NCI-H345 treated with DMSO at 0.1 percent for 48 hours (cell line): Measurements from ENCODE around the gene PPT1.

Experiments used
- DNase-seq: peaks from one replicate; lab custom pipeline; 2025; ENCODE audit not compliant: unreplicated experiment; lab: John Stamatoyannopoulos, UW

PPT1 gene

GRCh38 chr1:40092706-40093639 is 4.1 kb downstream of the PPT1 start:
- DNase-seq = no peak

DNA sequence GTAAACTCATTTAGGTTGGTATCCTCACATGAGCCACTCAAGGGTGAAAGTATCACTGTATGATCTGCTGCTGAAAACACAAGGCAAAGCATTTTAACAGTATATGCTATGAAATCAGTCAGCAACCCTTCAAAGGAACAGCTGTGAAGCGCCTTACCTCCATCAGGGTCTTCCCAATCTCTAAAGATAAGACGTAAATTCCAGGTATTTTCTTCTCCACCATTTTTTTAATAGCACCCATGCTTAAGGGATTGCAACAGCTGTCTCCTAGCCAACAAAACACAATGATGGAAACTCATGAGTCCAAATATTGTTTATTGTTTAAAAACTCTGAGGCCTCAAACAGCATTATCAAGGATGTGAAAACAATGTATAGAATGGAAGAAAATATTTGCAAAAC is 4.8 kb downstream of the PPT1 start:
- DNase-seq = no peak

DNA sequence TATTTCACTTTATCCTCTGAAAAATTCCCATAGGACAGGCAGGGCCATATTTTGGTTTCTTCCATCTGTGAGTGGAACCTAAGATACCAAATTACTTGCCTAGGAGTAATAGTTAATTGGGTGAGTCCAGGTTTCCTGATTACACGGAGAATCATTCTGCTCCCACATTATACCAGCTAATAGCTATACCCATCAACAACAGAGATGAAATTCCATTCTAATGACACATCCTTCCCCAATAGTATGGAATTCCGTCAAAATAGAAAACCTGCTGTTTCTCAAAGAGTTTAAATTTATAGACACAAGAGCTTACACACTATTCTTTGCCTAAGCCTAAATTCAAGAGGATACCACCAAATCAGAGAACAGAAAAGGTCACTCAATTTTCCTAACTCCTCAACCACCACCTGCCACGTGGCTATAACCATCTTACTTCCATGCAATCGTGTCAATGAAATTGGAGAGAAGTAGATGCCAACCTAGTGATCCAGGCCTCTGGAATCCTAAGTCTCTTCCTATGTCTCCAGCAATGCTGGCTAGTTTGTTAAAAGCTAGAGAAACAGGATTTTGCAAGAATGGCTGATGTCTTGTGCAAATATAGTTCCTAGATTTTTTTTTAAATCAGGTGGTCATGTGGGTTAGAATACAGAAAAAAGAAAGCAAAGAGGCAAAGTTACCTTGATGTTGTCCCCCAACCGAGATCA is 6.2 kb downstream of the PPT1 start:
- DNase-seq = no peak

GRCh38 chr1:40084750-40085149 is 12.3 kb downstream of the PPT1 start:
- DNase-seq = peak; percentile 2

DNA sequence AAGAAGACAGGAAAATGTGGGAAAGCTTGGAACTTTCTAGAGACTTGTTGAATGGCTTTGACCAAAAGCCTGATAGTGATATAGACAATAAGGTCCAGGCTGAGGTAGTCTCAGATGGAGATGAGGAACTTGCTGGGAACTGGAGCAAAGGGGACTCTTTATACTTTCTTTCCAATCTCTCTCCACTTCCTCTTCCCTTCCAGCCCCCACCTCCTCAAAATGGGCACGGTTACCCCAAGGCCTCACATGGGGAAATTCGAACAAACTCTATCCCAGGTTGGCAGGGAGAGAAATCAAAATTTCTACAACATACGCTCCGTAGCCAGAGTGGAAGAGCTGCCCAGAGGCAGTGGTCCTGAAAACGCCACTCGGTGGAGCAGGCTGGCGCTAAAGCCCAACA is 15.2 kb downstream of the PPT1 start:
- no peak for DNase-seq

DNA sequence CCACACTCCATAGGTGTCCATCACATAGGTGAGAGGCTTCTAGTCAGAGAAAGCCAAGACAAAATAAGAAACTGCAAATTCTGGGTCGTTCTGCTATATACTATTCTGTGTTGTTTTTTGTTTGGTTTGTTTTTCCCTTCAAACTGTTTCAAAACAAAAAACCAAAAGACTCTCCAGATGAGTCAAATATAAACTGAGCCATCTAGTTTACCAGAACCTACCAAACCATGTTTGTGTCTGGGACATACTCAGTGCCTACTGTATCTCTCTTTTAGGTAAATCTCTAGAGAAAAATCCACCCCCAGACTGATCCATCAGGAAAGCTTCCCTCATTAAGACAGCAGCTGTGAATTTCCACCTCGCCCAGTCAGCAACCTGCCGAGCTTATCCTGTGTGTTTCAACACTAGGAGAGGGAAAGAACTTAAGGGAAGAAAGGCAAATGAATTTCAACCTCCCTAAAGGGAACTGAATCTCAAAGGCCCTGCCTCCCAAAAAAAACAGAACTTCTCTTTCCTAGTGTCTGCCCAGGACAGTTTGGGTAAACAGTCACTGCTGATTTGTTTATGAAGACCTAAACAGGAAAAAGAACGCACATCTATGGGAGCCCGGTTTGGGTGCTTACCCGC is 17.2 kb downstream of the PPT1 start:
- no peak for DNase-seq

GRCh38 chr1:40078512-40079333 is 18.3 kb downstream of the PPT1 start:
- DNase-seq = peak; percentile 26

DNA sequence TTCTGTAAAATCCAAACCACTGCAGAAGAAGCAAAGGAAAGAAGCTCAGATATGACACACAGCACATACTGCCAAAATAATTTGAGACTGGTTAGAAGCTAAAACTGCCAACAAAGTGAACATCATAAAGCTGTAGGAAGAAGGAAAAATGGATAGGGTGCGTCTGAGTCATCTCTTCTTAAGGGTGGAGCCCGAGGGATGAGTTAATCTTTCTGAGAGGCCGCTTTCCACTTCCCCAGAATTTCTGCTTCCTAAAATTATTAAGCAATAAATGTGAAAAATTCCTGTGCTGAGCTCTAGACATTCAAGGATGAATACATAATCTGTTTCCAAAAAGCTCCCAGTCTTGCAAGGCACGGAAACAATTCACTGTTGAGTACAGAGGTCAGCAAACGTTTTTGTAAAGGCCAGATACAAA is 20.1 kb downstream of the PPT1 start:
- DNase-seq = no peak

DNA sequence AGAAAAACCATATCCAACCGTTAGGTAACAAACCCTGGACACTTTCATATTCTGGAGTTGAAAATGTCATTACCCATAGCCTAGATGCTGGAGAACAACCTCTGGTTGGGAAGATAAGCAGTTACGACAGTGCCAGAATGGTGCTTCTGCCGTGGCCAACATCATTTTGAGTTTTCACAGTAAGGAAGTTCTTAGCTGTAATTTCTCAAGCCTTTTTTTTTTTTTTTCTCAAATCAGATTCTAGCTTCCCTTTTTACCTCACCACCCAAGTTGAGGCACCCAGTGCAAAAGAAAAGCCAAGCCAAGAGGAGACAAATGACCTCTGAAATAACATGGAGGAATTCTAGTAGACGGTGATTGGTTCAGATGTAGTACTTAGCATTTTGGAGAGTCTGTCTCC is 21.8 kb downstream of the PPT1 start:
- no peak for DNase-seq

DNA sequence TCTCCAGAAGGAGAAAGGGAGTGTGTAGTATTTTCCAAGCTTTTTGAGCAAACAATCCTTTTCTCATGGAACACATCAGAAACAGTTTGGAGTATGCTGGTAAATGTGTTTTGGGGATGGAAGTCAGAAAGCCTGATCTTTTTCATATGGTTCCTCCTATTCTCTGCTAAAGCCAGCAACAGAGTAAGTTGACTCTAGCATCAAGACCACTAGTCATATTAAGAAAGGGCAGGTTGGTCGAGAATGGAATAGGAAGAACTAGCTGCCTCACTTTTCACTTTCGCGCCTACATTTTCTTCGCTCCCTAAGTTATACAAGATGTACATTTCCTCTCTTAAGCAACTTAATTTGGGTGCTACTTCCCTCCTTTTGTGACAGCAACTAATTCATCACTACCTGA is 24.0 kb downstream of the PPT1 start:
- no peak for DNase-seq

- no peak for DNase-seq
These were observed 24.9 kb downstream of the PPT1 start for GRCh38 chr1:40072142-40072541.

- DNase-seq = no peak
These were observed 29.2 kb downstream of the PPT1 start for GRCh38 chr1:40067851-40068250.

DNA sequence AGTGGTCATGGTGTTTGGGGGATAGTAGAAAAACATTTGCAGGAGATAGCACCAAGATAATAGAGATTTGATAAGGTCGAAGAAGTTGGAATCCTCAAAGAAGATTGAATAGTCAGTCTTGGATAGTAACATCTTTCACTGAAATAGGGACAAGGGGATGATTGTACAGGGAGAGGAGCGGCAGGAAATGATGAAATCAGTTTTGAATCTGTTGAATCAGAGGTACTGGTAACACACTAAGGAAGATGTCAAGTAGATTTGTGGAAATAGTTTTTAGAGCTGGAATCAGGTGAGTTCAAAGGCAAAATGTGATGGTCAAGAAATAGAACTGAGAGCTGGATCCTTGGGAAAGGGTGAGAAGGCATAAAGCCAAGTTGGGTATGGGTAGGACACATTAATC is 30.0 kb downstream of the PPT1 start:
- DNase-seq = no peak

DNA sequence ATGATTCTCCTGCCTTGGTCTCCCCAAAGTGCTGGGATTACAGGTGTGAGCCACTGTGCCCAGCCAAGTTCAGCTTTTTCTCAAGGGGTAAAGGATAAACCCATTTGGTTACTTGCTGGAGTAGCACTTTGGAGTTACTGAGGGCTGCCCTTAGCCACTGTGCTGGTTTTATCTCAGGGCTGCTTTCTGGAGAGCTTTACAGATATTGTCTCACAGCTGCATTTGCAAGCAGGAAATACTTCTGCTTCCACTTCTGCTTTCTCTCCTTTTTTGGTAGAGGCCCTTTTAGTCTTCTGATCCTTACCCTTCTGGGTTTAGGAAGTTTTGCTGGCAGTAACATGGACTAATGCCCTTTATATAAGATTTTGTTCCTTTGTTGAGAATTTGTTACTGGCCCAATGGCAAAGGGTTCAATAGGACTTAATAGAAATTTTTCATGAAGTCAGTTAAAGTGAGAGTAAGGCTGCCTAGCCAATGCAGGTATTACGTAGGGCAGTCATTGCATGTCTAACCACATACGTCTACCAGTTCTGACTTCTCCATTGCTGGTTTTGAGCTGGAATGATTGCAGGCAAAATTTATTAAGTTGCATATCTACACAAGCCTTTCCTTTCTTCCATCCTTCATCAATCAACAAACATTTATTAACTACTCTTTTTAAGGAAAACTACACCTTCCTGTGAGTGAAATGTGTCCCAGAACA is 32.1 kb downstream of the PPT1 start:
- no peak for DNase-seq

- DNase-seq = no peak
These were observed 36.9 kb downstream of the PPT1 start for GRCh38 chr1:40059960-40060750.

GRCh38 chr1:40059338-40059959 is 37.6 kb downstream of the PPT1 start:
- no peak for DNase-seq

DNA sequence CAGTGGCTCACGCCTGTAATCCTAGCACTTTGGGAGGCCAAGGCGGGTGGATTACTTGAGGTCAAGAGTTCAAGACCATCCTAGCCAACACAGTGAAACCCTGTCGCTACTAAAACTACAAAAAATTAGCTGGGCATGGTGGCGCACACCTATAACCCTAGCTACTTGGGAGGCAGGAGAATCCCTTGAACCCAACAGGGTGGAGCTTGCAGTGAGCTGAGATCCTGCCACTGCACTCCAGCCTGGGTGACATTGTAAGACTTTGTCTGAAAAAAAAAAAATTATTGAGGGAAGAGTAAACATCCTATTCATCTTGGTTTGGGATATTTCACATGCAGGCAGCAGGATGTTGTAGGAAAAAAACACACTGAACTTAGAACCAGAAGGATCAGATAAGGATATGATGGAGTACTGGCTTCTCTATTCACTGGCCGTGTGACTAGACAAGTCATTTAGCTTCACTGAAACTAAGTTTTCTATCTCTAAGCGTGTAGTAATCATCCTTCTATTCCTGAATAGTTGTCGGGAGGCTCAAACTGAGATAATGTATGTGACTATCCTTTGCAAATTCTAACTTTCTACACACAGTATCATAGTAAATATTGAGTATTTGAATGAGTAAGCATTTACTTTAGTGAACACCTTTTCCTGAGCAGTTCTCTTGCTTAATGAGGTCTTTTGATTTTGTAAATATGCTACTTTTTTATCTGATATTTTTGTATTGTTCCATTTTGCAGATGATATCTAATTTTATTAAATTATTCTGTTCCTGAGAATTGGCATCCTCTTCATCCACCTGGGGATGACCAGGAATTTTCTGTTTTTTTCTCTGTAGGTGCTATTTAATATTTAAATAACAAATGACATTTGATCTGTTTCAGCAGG is 38.4 kb downstream of the PPT1 start:
- DNase-seq = no peak

GRCh38 chr1:40058097-40058452 is 39.0 kb downstream of the PPT1 start:
- no peak for DNase-seq
